NCI-H748 (cell line): ENCODE measurements around the gene B3GNT9.

Experiments used
- DNase-seq: peaks from one replicate; lab custom pipeline; 2025; ENCODE audit not compliant: unreplicated experiment; lab: John Stamatoyannopoulos, UW

Gene B3GNT9

DNA sequence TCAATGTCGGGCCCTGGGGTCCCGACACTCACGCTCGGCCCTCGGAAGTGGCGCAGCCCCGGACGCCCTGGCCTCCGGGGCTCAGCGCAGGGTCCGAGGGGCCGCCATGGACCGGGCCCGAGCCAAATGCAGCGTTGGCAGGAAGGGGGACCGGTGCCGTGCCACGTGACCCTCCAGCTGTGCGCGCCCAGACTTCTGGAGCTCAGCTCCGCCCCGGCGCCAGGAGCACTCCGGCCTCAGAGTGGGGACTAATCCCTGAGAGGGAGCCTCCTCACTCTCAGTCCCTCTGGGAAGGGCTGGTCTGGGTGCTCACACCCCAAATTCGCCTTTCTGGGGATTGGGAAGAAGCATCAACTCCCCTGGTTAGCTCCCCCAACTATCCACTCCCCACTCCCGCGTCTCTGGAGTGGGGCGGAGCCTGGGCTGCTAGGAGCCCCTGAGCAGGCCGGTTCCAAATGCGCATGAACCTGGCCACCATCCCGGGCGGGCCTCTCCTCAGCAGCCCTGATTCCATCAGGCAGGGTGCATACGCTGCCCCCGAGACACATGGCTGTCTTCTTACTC lies at the start of gene B3GNT9:
B3GNT9 (minus strand) TSS at position 166 of the 564 bp plus-strand sequence. CDS start 513 bp downstream, outside the sequence.
- DNase-seq = peak; percentile 39

GRCh38 chr16:67200491-67200890 lies 49.7 kb upstream of the B3GNT9 start:
- no peak for DNase-seq

DNA sequence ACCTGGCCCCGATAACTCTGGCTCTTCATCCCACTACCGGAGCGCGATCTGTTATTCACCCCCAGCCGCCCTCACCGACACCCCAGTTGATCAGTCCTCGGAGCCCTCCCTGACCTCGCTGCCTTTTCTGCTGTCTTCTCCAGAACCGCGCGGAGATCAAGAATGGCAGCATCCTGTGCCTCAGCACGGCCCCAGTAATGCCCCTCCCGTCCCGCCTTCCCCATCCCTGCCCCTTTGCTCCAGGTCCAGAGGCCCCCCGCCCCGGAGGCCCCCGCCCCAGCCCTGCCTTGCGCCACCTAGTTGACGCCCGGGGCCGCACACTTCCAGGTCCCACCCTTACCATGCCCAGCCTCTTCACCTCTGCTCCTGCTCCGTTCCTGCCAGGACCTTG lies 49.0 kb upstream of the B3GNT9 start:
- DNase-seq = peak; percentile 24

DNA sequence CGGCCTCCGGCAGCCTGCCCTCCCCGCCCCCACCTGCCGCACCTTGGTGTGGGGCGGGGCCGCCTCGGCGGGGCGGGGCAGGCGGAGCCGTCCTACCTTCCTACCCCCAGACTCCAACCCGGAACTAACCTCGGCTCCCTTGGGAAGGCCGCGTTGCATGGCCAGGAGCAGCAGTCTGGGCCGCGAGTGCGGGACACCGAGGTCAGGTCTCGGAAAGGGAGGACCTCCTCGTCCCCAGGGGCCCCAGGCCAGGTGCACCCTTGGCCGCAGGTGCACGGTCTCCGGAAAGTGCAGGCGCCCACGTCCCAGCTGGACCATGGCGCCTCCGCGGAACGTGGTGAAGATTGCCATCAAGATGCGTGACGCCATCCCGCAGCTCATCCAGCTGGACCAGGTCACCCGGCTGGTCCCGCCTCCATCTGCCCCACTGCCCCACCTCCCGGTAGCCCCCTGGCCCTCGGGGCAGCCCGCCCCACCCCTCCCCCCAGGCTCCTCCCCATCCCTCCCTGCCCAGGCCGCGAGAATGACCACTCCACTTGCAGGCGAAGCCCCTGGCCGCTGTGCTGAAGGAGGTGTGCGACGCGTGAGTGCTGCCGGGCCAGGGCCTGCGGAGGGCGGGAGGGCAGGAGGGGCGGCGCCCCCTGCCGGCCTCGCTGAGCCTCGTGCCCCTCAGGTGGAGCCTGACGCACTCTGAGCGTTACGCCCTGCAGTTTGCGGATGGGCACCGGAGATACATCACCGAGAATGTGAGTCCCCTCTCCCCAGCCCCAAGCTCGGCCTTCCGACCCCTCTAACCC lies 48.4 kb upstream of the B3GNT9 start, which contains the start of gene ELMO3:
ELMO3 (plus strand) TSS at position 121 of the 797 bp plus-strand sequence; CDS start at position 317, 196 bp downstream.
- peak; percentile 73 for DNase-seq

- peak; percentile 21 for DNase-seq
Measured at GRCh38 chr16:67198238-67198734, 47.5 kb upstream of the B3GNT9 start.

- no peak for DNase-seq
Measured at GRCh38 chr16:67197704-67198103, 46.9 kb upstream of the B3GNT9 start.

- no peak for DNase-seq
Measured at GRCh38 chr16:67196881-67197280, 46.1 kb upstream of the B3GNT9 start.

- no peak for DNase-seq
Measured at GRCh38 chr16:67195676-67196075, 44.9 kb upstream of the B3GNT9 start.

DNA sequence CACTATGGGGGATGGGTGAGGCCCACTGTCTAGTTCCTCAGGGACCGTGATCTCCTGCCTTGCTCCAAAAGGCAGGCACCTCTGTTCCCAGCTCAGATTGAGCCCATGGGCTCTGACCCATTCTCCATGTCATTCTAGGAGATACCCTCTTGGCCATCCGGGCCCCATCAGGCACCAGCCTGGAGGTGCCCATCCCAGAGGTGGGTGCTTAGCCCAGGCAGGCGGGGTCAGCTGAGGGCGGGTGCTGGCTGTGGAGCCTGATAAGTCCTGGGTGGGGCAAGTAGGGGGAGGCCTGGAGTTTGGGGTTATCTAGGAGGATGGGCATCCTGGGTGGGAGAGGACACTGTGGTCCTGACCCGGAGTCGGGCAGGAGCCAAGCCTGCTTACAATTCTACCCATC lies 43.5 kb upstream of the B3GNT9 start:
- DNase-seq = no peak

DNA sequence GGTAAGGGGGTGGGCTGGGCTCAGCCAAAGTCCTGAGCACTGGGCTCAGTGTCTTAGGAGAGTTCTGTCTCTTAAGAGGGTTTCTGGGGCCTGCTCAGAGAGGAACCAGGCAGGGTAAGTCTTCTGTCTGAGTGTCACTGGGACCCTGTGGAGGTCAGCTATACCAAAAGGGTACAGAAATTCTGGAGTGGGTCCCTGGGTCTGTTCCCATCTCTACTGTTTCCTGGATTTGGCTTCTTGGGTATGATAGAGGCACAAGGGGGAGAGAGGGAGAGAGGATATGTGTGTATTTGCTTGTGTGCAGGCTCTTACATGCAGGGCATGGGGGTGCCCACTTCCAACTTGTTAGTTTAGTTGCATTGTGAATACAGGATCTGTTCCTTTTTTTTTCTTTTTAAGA lies 42.7 kb upstream of the B3GNT9 start:
- DNase-seq = no peak

GRCh38 chr16:67192781-67193361 lies 42.1 kb upstream of the B3GNT9 start:
- no peak for DNase-seq

DNA sequence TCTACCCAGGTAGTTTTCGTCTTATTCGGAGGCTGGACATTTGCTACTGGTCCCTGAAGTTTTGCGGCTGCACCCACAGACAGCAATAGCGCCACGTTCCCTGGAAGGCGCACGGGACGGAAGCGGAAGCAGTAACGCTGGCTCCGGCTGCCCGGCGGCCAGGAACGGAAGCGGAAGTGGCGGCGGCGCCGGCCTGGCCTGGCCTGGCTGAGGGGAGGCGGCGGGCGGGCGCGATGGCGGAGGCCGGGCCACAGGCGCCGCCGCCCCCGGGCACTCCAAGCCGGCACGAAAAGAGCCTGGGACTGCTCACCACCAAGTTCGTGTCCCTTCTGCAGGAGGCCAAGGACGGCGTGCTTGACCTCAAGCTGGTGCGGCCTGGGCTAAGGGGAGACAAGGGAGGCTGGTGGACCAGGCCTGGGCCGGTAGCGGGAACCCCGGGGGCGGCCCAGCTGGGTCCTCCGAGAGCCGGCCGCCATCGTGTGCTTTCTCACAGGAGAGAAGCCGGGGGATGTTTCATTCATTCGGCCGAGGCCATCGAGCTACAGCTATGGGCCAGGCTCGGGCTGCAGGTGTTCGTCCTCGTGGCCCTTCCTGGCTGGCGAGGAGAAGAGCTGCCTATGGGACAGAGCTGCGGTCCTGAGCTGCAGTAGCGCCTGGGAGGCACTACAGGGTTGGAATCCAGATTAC lies 41.3 kb upstream of the B3GNT9 start, which contains the start of gene E2F4:
E2F4 (plus strand) TSS at position 161 of the 687 bp plus-strand sequence; CDS start at position 234, 73 bp downstream.
- DNase-seq = peak; percentile 88

DNA sequence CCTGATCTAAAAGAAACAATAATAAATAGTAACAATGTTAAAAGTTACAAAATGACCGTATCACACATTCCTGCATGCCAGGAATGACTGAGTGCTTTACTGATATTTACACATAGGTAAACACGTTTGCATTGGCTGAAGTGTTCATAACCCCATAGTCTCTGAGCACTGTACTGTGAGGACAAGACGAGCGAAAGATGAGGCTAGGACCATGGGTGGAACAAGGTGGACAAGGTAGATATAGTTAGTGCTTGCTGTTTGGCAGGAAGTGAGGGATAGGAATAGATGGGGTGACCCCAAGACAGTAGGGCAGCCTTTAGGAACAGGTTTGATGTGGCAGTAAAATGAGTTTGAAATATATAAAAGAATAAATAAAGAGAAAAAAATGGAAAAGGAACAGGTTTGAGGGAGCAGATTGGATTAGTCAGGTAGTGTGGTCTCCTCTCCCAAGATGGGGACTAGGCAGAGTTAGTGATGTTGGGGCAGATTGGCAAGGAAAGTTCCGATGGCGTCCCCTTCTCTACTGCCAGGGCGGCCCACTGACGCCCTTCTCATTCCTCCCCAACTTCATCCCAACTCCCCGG lies 40.7 kb upstream of the B3GNT9 start:
- DNase-seq = no peak

DNA sequence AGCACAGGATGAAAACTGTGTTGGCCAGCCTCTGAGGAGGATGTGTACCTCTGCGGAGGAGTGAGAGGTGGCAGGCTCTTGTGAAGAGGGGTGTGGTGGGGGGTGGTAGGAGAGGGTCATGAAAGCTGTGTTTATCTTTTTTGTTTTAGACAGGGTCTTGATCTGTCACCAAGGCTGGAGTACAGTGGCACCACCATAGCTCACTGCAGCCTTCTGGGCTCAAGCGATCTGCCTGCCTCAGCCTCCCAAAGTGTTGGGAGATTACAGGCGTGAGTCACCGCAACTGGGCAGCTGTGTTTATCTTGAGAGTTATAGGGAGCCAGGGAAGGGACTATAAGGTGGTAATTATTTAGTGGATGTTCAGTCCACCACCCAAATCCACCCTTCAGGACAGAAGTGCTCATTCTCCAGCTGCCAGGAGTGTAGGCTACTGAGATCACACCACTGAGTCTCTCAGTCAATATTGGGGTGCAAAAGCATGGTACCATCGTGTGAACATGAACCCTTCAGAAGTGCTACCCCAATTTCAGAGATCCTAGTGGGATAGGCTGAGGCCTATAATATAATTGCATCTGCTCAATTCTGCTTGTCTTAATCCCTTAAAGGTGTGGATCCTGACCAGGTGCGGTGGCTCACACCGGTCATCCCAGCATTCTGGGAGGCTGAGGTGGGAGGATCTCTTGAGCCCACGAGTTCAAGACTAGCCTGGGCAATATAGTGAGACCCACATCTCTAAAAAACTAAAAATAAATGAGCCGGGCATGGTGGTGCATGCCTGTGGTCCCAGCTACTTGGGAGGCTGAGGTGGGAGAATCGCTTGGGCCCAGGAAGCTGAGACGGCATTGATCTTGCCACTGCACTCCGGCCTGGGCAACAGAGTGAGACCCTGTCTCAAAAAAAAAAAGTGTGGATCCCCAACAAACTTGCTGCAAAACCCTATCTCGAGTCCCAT lies 39.9 kb upstream of the B3GNT9 start:
- no peak for DNase-seq

DNA sequence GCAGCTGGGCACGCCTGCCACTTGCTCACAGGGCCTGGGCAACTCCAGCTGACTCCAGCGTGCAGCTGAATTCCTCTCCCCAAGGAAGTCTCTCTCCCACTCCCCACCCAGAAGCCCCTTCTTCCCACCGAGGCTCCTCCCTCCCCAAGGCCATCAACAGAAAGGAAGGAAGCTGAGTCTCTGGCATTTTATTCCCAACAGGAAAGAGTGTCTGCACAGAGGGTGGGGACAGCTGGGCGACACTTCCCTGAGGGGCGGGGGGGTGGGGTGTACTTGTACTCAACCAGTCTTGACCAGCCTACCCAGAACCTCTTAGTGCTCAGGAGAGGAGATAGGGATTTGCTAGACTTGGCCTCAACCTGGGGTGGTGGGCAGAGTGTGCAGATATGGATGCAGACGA lies 39.2 kb upstream of the B3GNT9 start, which contains the start of gene EXOC3L1:
EXOC3L1 (minus strand) TSS at position 96 of the 400 bp plus-strand sequence. CDS start 460 bp downstream, outside the sequence.
- DNase-seq = no peak

DNA sequence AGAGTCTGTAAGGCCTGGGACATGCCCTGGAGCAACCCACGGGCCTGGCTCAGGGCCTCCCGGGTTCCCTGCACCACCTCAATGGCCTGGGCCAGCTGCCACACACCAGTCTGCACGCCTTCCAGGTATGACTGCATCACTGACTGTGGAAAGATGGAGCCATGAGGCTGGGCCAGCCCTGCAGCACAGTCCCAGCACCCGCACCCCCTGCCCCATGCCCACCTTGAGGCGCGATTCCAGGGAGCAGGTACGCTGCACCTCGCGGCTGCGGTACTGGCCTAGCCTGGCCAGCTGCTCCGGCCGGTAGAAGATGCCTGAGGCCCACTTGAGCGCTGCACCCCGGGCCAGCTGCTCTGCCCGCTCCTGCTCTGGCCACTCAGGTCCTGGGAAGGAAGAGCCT lies 38.0 kb upstream of the B3GNT9 start:
- DNase-seq = no peak

- no peak for DNase-seq
Measured at GRCh38 chr16:67188323-67188722, 37.5 kb upstream of the B3GNT9 start.

DNA sequence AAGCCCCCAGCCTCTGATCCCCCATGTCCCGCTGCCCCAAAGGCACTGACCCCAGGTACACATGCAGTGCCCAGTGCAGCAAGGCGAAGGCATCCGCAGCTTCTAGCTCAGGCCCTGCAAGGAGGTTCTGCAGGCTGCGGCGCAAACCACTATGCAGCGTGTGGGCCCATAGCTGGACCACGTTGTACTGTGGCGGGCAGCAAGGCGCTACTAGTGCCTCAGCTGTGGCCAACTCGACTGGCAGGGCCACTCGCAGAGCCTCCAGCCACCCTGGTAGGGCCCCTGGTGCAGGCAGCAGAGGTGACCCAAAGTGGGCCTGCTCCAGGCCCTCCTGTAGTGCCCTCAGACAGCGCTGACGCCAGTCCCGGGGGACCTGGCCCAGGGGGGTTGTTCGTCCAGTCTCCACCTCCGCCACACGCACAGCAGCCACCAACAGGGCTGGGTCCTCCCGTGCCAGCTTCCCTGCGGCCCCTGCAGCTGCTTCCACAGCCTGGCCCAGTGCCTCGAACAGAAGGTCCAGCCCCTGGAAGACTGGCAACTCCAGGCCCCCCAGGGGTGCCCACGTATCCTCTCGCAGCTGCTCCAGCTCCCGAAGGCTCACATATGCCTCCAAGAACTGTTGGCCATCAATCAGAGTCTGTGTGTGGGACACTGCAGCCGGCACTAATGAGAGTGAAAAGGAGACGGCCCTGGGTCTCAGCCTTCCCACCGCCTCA lies 36.5 kb upstream of the B3GNT9 start:
- DNase-seq = no peak

GRCh38 chr16:67186550-67186950 lies 35.8 kb upstream of the B3GNT9 start:
- DNase-seq = no peak
